ENCODE results near the gene SEMA4A. TPM values are rescaled to one million over a fixed set of nuclear protein-coding genes. Genes with fewer than 3 reads are reported as not detected.

SEMA4A gene
- total RNA-seq (6.4 TPM), polyA plus RNA-seq (14.8 TPM)
- long read RNA-seq, donor 1: 0 reads
- long read RNA-seq, donor 2, partial matches to known transcripts: 0 of 4 reads
- long read RNA-seq, donor 2, other reads (novel, unspliced or antisense): 0 of 4 reads
- long read RNA-seq, donor 3: 0 reads
- long read RNA-seq, donor 4, partial matches to known transcripts: 0 of 3 reads
- long read RNA-seq, donor 4, other reads (novel, unspliced or antisense): 0 of 3 reads
- long read RNA-seq, donor 5, partial matches to known transcripts: 6 of 9 reads
- long read RNA-seq, donor 5, other reads (novel, unspliced or antisense): 0 of 9 reads
- long read RNA-seq, donor 6, partial matches to known transcripts: 0 of 1 reads
- long read RNA-seq, donor 6, other reads (novel, unspliced or antisense): 0 of 1 reads
- long read RNA-seq, donor 7, partial matches to known transcripts: 0 of 1 reads
- long read RNA-seq, donor 7, other reads (novel, unspliced or antisense): 0 of 1 reads
- long read RNA-seq, donor 8, partial matches to known transcripts: 0 of 1 reads
- long read RNA-seq, donor 8, other reads (novel, unspliced or antisense): 0 of 1 reads
- long read RNA-seq, donor 9, partial matches to known transcripts: 0 of 1 reads
- long read RNA-seq, donor 9, other reads (novel, unspliced or antisense): 0 of 1 reads
- long read RNA-seq, donor 10: 0 reads

DNA sequence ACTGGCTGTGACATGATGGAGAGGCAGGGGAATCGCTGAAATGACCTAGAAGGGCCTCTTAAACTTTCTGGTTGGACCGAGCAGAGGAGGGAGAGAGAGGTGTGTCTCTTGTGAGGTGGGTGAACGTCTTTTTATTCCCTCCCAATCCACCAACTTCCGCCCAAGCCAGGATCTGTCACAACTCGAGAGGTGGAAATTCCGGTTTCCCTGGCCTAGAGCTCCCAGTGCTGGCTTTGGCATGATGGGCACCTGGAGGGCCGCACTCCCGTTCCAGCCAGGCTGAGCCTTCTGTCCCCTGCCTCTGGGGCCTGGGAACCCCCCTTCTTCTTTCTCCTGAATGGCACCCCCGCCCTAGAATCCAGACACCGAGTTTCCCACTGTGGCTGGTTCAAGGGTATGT lies at the start of gene SEMA4A:
SEMA4A (plus strand) TSS at position 224 of the 400 bp plus-strand sequence. CDS start 994 bp downstream, outside the sequence.
- Histone ChIP-seq H3K9me3 (ENCODE audit: control insufficient read depth in 2 of 2, insufficient read depth in 1 of 2, low read length in 1 of 2) (no peaks in the 10 kb centered on the region), H3K36me3 (ENCODE audit: control insufficient read depth in 2 of 2, insufficient read depth in 2 of 2, low read length in 1 of 2) (no peaks in the 10 kb centered on the region), H3K4me3 (ENCODE audit: low read length in 2 of 2) (no peak within 1 kb of the TSS), H3K27me3 (ENCODE audit: control insufficient read depth in 2 of 2, insufficient read depth in 1 of 2, low read length in 1 of 2) (peaks cover 0 to 4% of the 10 kb centered on the region in 2 donors), H3K27ac (ENCODE audit: low read depth in 1 of 2, low read length in 1 of 2) (peak within 1 kb of the TSS; percentile 12 to 53), H3K4me1 (ENCODE audit: control insufficient read depth in 2 of 2, insufficient read depth in 2 of 2, low read length in 2 of 2) (peaks cover 8 to 61% of the 10 kb centered on the region in 2 donors)
- DNase-seq (ENCODE audit: low read depth in 6 of 9, low spot score in 9 of 9): no peak
- 94% methylated on average over 10 of the region's 10 CpGs for WGBS

DNA sequence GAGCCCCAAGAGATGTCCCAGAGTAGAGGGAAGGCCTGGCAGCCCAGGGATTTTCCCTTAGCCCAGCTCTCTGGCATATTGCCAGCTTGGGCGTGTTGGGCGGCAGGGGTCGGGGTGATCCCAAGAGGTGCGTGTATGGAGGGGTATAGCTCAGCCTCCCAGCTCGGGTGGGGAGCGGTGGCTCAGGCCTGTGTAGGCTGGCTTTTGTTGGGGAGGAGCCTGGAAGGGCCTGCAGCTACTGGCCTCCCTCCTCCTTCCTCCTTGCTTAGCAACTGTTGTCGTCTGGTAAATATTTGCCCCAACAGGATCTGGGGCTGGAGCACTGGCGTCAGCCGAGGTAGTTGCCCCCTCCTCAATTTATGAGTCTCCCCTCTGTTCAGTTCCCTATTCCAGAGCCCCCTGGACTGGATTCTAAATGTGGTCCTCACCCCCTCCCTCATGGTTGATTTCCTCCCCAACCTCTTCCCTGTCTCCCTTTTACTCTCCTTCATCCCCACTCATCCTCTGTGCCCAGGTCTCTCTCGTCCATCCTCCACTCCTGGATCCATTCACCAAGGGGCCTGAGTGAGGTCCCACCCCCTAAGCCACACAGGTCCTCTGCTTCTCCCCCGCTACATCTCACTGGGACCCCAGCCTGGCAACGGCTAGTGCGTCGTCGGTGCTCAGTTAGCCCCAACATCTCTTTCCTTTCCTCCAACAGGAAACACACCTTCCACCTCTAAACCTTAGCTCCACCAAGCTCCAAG lies 49.1 kb upstream of the SEMA4A start:
- DNase-seq (ENCODE audit: low read depth in 6 of 9, low spot score in 9 of 9): no peak

DNA sequence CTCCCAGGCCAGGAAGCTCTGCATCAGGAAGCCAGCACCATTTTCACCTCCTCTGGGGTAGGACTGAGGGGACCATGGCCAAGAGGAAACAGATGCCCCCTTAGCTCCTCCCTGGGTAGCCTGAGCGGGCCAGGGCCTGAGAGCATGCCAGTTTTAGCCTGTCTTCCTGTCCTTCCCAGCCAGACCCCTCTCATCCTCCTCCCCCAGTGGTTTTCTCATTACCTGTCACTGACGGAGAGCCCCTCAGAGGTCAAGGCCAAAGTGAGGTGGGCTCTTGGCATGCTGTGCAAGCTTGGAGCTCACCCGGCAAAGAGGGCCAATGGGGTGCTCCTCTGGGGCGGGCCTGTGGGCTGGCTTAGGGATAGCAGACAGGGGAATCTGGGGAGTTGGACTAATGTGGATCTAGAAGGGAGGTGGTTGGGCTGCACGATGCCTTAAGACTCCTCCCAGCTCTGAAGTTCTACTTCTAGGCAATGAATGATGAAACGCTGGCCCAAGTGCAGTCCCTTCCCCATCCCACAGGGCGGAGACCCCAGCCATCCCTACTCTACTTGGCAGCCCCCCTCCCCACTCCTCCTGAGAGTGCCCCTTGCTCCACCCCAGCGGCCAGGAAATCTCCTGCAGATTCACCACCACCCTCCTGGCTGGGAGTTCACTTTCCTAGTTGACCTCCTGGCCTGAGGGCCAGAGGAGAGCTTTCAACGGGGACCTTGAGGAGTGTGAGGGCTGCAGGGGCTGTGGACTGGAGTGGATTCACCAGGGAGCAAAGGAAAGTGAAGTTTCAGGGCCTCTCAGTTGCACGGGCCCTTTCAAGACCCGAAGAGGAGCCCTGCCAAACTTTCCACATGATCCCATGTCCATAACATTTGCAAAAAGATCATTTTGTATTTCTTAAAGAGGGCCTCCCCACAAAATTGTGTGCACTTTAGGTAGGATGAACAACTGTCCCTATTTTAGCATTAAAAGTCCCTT lies 48.2 kb upstream of the SEMA4A start:
- peak overlapping the region in 1 of 2 donors; percentile 42 for H3K4me3 ChIP-seq (ENCODE audit: low read length in 2 of 2)
- H3K27ac ChIP-seq (ENCODE audit: low read depth in 1 of 2, low read length in 1 of 2): peak overlapping the region; percentile 43 to 84
- H3K9me3 ChIP-seq (ENCODE audit: control insufficient read depth in 2 of 2, insufficient read depth in 1 of 2, low read length in 1 of 2): no peaks in the 10 kb centered on the region
- peaks cover 0 to 55% of the 10 kb centered on the region in 2 donors for H3K4me1 ChIP-seq (ENCODE audit: control insufficient read depth in 2 of 2, insufficient read depth in 2 of 2, low read length in 2 of 2)
- 91% methylated on average over 11 of the region's 11 CpGs for WGBS
- H3K27me3 ChIP-seq (ENCODE audit: control insufficient read depth in 2 of 2, insufficient read depth in 1 of 2, low read length in 1 of 2): peaks cover 3 to 82% of the 10 kb centered on the region in 2 donors
- DNase-seq (ENCODE audit: low read depth in 6 of 9, low spot score in 9 of 9): no peak
- no peaks in the 10 kb centered on the region for H3K36me3 ChIP-seq (ENCODE audit: control insufficient read depth in 2 of 2, insufficient read depth in 2 of 2, low read length in 1 of 2)

More for the DNA sequence above, 49.1 kb upstream of the SEMA4A start:
- 56% methylated on average over 15 of the region's 15 CpGs for WGBS
- Histone ChIP-seq H3K4me3 (ENCODE audit: low read length in 2 of 2) (no peak overlapping the region), H3K9me3 (ENCODE audit: control insufficient read depth in 2 of 2, insufficient read depth in 1 of 2, low read length in 1 of 2) (no peaks in the 10 kb centered on the region), H3K4me1 (ENCODE audit: control insufficient read depth in 2 of 2, insufficient read depth in 2 of 2, low read length in 2 of 2) (peaks cover 0 to 55% of the 10 kb centered on the region in 2 donors), H3K27ac (ENCODE audit: low read depth in 1 of 2, low read length in 1 of 2) (peak overlapping the region; percentile 68 to 84), H3K36me3 (ENCODE audit: control insufficient read depth in 2 of 2, insufficient read depth in 2 of 2, low read length in 1 of 2) (no peaks in the 10 kb centered on the region), H3K27me3 (ENCODE audit: control insufficient read depth in 2 of 2, insufficient read depth in 1 of 2, low read length in 1 of 2) (peaks cover 3 to 88% of the 10 kb centered on the region in 2 donors)

DNA sequence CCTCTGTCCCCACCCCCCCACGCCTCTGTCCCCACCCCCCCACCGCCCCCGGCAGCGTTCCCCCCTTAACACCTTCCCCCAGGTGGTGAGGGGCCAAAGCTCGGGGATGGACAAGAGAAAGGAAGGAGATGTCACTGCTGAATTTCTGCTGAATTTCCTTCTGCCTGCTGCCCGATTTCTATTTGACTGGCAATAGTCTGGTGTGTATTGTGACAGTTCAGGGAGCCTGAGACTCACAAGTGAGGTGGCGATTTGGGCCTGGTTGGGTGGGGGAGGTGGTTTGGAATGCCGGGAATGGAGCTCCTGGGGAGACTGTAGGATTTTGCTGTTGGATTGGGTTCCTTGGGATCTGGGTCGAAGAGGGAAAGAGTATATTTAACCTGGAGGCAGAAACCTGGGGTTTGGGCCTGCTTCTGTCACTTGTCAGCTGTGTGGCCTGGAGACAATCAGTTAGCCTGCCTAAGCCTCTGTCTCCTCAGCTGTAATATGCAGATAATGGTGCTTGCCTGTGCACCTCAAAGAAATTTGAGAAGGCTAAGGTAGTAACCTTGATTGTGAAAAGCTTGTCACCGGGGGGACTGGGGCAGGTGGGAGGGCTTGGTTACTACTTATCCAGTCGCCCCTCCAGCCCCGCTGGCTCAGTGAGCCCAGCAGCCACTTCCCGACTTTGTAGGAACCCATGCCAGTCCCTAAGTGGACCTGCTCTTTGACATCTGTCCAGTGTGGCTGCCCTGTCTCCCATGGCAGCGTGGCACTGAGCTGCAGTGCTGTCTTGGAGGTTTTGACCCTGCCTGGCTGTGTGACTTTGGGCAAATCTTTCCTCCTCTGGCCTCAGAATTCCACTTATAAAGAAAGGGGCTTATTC lies 46.5 kb upstream of the SEMA4A start:
- H3K36me3 ChIP-seq (ENCODE audit: control insufficient read depth in 2 of 2, insufficient read depth in 2 of 2, low read length in 1 of 2): no peaks in the 10 kb centered on the region
- peaks cover 0 to 51% of the 10 kb centered on the region in 2 donors for H3K4me1 ChIP-seq (ENCODE audit: control insufficient read depth in 2 of 2, insufficient read depth in 2 of 2, low read length in 2 of 2)
- H3K27ac ChIP-seq (ENCODE audit: low read depth in 1 of 2, low read length in 1 of 2): peak overlapping the region; percentile 52 to 64
- H3K27me3 ChIP-seq (ENCODE audit: control insufficient read depth in 2 of 2, insufficient read depth in 1 of 2, low read length in 1 of 2): peaks cover 3 to 83% of the 10 kb centered on the region in 2 donors
- H3K4me3 ChIP-seq (ENCODE audit: low read length in 2 of 2): peak overlapping the region in 1 of 2 donors; percentile 51
- no peaks in the 10 kb centered on the region for H3K9me3 ChIP-seq (ENCODE audit: control insufficient read depth in 2 of 2, insufficient read depth in 1 of 2, low read length in 1 of 2)
- DNase-seq (ENCODE audit: low read depth in 6 of 9, low spot score in 9 of 9): no peak
- WGBS: 58% methylated on average over 14 of the region's 14 CpGs

GRCh38 chr1:156108057-156108456 lies 45.3 kb upstream of the SEMA4A start:
- H3K9me3 ChIP-seq (ENCODE audit: control insufficient read depth in 2 of 2, insufficient read depth in 1 of 2, low read length in 1 of 2): no peaks in the 10 kb centered on the region
- WGBS: 92% methylated on average over 3 of the region's 3 CpGs
- H3K4me1 ChIP-seq (ENCODE audit: control insufficient read depth in 2 of 2, insufficient read depth in 2 of 2, low read length in 2 of 2): peaks cover 0 to 42% of the 10 kb centered on the region in 2 donors
- no peak for DNase-seq (ENCODE audit: low read depth in 6 of 9, low spot score in 9 of 9)
- no peaks in the 10 kb centered on the region for H3K36me3 ChIP-seq (ENCODE audit: control insufficient read depth in 2 of 2, insufficient read depth in 2 of 2, low read length in 1 of 2)
- H3K4me3 ChIP-seq (ENCODE audit: low read length in 2 of 2): no peak overlapping the region
- no peak overlapping the region for H3K27ac ChIP-seq (ENCODE audit: low read depth in 1 of 2, low read length in 1 of 2)
- peaks cover 6 to 83% of the 10 kb centered on the region in 2 donors for H3K27me3 ChIP-seq (ENCODE audit: control insufficient read depth in 2 of 2, insufficient read depth in 1 of 2, low read length in 1 of 2)

DNA sequence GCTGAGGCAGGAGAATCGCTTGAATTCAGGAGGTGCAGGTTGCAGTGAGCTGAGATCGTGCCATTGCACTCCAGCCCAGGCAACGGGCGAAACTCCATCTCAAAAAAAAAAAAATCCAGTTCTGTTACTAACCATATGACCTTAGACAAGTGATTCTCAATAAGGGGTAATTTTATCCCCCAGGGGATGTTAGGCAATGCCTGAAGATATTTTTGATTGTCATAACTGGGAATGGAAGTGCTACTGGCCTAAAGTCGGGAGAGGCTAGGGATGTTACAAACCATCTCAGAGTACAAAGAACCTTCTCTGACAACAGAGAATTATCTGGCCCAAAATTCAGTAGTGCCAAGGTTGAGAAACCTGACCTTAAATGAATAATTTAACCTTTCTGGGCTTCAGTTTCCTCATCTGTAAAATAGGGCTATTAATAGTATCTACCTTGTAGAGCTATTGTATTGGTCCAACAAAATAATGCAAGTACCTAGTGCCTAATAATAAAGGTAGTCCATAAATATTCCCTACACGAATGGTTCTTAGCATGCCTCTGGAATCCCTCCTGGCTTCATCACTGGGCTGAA lies 44.6 kb upstream of the SEMA4A start:
- WGBS: 96% methylated on average over 6 of the region's 6 CpGs
- Histone ChIP-seq H3K4me3 (ENCODE audit: low read length in 2 of 2) (no peak overlapping the region), H3K9me3 (ENCODE audit: control insufficient read depth in 2 of 2, insufficient read depth in 1 of 2, low read length in 1 of 2) (no peaks in the 10 kb centered on the region), H3K4me1 (ENCODE audit: control insufficient read depth in 2 of 2, insufficient read depth in 2 of 2, low read length in 2 of 2) (peaks cover 0 to 37% of the 10 kb centered on the region in 2 donors), H3K27me3 (ENCODE audit: control insufficient read depth in 2 of 2, insufficient read depth in 1 of 2, low read length in 1 of 2) (peaks cover 12 to 83% of the 10 kb centered on the region in 2 donors), H3K36me3 (ENCODE audit: control insufficient read depth in 2 of 2, insufficient read depth in 2 of 2, low read length in 1 of 2) (no peaks in the 10 kb centered on the region), H3K27ac (ENCODE audit: low read depth in 1 of 2, low read length in 1 of 2) (no peak overlapping the region)
- DNase-seq (ENCODE audit: low read depth in 6 of 9, low spot score in 9 of 9): no peak

DNA sequence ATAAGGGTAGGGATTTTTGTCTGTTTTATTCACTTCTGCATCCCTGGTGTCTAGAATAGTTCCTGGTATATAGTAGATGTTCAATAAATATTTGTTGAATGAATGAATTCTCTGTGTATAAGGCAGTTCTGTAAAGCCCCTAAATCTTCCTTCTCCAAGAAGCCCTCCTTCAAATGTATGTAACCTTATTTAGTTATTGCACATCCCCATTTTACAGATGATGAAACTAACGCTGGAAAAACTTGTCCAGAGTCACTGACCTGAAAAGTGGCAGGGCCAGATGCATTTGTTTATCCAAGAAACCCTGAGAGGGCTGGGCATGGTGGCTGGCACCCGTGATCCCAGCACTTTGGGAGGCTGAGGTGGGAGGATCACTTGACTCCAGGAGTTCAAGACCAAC lies 43.1 kb upstream of the SEMA4A start:
- 95% methylated on average over 2 of the region's 2 CpGs for WGBS
- no peak overlapping the region for H3K27ac ChIP-seq (ENCODE audit: low read depth in 1 of 2, low read length in 1 of 2)
- H3K4me1 ChIP-seq (ENCODE audit: control insufficient read depth in 2 of 2, insufficient read depth in 2 of 2, low read length in 2 of 2): peaks cover 0 to 31% of the 10 kb centered on the region in 2 donors
- H3K4me3 ChIP-seq (ENCODE audit: low read length in 2 of 2): no peak overlapping the region
- H3K27me3 ChIP-seq (ENCODE audit: control insufficient read depth in 2 of 2, insufficient read depth in 1 of 2, low read length in 1 of 2): peaks cover 26 to 83% of the 10 kb centered on the region in 2 donors
- H3K36me3 ChIP-seq (ENCODE audit: control insufficient read depth in 2 of 2, insufficient read depth in 2 of 2, low read length in 1 of 2): no peaks in the 10 kb centered on the region
- no peaks in the 10 kb centered on the region for H3K9me3 ChIP-seq (ENCODE audit: control insufficient read depth in 2 of 2, insufficient read depth in 1 of 2, low read length in 1 of 2)
- DNase-seq (ENCODE audit: low read depth in 6 of 9, low spot score in 9 of 9): no peak
